ENCODE data around the gene GOLGA6A.
"Not testable (repeated sequence)": the region's sequence is repeated elsewhere in the genome, so short reads cannot be mapped to it uniquely, and the experiment has no call there.

The GOLGA6A gene

GRCh38 chr15:74052271-74053260 is 29.8 kb downstream of the GOLGA6A start:
- H3K9ac ChIP-seq (ENCODE audit: low read length in 2 of 2); H3K27me3 ChIP-seq (ENCODE audit: control insufficient read depth in 1 of 2, insufficient read depth in 2 of 2, low read length in 2 of 2); H3K36me3 ChIP-seq (ENCODE audit: control insufficient read depth in 2 of 2, insufficient read depth in 2 of 2, low read length in 2 of 2); H3K9me3 ChIP-seq (ENCODE audit: control insufficient read depth in 2 of 2, low read length in 2 of 2); H3K4me3 ChIP-seq (ENCODE audit: low read length in 2 of 2): not testable (repeated sequence)
- H3K27ac ChIP-seq (ENCODE audit: low read length), result peak overlapping the region; percentile 75
- peaks cover 49% of the 10 kb centered on the region for H3K4me1 ChIP-seq (ENCODE audit: control insufficient read depth, insufficient read depth, low read length)

- Histone ChIP-seq H3K4me3 (ENCODE audit: low read length in 2 of 2) (peak overlapping the region in 1 of 2 donors; percentile 44), H3K4me1 (ENCODE audit: control insufficient read depth, insufficient read depth, low read length) (peaks cover 53% of the 10 kb centered on the region), H3K27me3 (ENCODE audit: control insufficient read depth in 1 of 2, insufficient read depth in 2 of 2, low read length in 2 of 2) (no peaks in the 10 kb centered on the region), H3K9ac (ENCODE audit: low read length in 2 of 2) (peak overlapping the region in 1 of 2 donors; percentile 26), H3K36me3 (ENCODE audit: control insufficient read depth in 2 of 2, insufficient read depth in 2 of 2, low read length in 2 of 2) (no peaks in the 10 kb centered on the region), H3K9me3 (ENCODE audit: control insufficient read depth in 2 of 2, low read length in 2 of 2) (no peaks in the 10 kb centered on the region), H3K27ac (ENCODE audit: low read length) (peak overlapping the region; percentile 75)
Observed at GRCh38 chr15:74050556-74051234, 31.7 kb downstream of the GOLGA6A start.

GRCh38 chr15:74050127-74050526 is 32.2 kb downstream of the GOLGA6A start:
- peaks cover 53% of the 10 kb centered on the region for H3K4me1 ChIP-seq (ENCODE audit: control insufficient read depth, insufficient read depth, low read length)
- H3K27ac ChIP-seq (ENCODE audit: low read length), result peak overlapping the region; percentile 75
- H3K27me3 ChIP-seq (ENCODE audit: control insufficient read depth in 1 of 2, insufficient read depth in 2 of 2, low read length in 2 of 2), result no peaks in the 10 kb centered on the region
- no peaks in the 10 kb centered on the region for H3K36me3 ChIP-seq (ENCODE audit: control insufficient read depth in 2 of 2, insufficient read depth in 2 of 2, low read length in 2 of 2)
- H3K4me3 ChIP-seq (ENCODE audit: low read length in 2 of 2), result no peak overlapping the region
- no peak overlapping the region for H3K9ac ChIP-seq (ENCODE audit: low read length in 2 of 2)
- no peaks in the 10 kb centered on the region for H3K9me3 ChIP-seq (ENCODE audit: control insufficient read depth in 2 of 2, low read length in 2 of 2)

GRCh38 chr15:74046275-74046674 is 36.1 kb downstream of the GOLGA6A start:
- Histone ChIP-seq H3K4me3 (ENCODE audit: low read length in 2 of 2) (no peak overlapping the region), H3K4me1 (ENCODE audit: control insufficient read depth, insufficient read depth, low read length) (peaks cover 55% of the 10 kb centered on the region), H3K9ac (ENCODE audit: low read length in 2 of 2) (no peak overlapping the region), H3K27me3 (ENCODE audit: control insufficient read depth in 1 of 2, insufficient read depth in 2 of 2, low read length in 2 of 2) (no peaks in the 10 kb centered on the region), H3K27ac (ENCODE audit: low read length) (no peak overlapping the region), H3K36me3 (ENCODE audit: control insufficient read depth in 2 of 2, insufficient read depth in 2 of 2, low read length in 2 of 2) (peaks cover 6 to 14% of the 10 kb centered on the region in 2 donors), H3K9me3 (ENCODE audit: control insufficient read depth in 2 of 2, low read length in 2 of 2) (no peaks in the 10 kb centered on the region)

- no peak overlapping the region for H3K9ac ChIP-seq (ENCODE audit: low read length in 2 of 2)
- no peak overlapping the region for H3K4me3 ChIP-seq (ENCODE audit: low read length in 2 of 2)
- H3K36me3 ChIP-seq (ENCODE audit: control insufficient read depth in 2 of 2, insufficient read depth in 2 of 2, low read length in 2 of 2), result peaks cover 11 to 14% of the 10 kb centered on the region in 2 donors
- peaks cover 55% of the 10 kb centered on the region for H3K4me1 ChIP-seq (ENCODE audit: control insufficient read depth, insufficient read depth, low read length)
- H3K27ac ChIP-seq (ENCODE audit: low read length), result no peak overlapping the region
- no peaks in the 10 kb centered on the region for H3K9me3 ChIP-seq (ENCODE audit: control insufficient read depth in 2 of 2, low read length in 2 of 2)
- H3K27me3 ChIP-seq (ENCODE audit: control insufficient read depth in 1 of 2, insufficient read depth in 2 of 2, low read length in 2 of 2), result no peaks in the 10 kb centered on the region
Observed at GRCh38 chr15:74045636-74046274, 36.6 kb downstream of the GOLGA6A start.

GRCh38 chr15:74045184-74045583 is 37.2 kb downstream of the GOLGA6A start:
- Histone ChIP-seq H3K36me3 (ENCODE audit: control insufficient read depth in 2 of 2, insufficient read depth in 2 of 2, low read length in 2 of 2) (peaks cover 11 to 14% of the 10 kb centered on the region in 2 donors), H3K4me1 (ENCODE audit: control insufficient read depth, insufficient read depth, low read length) (peaks cover 55% of the 10 kb centered on the region)

GRCh38 chr15:74044267-74045110 is 37.9 kb downstream of the GOLGA6A start:
- Histone ChIP-seq H3K4me3 (ENCODE audit: low read length in 2 of 2) (no peak overlapping the region), H3K9me3 (ENCODE audit: control insufficient read depth in 2 of 2, low read length in 2 of 2) (no peaks in the 10 kb centered on the region), H3K4me1 (ENCODE audit: control insufficient read depth, insufficient read depth, low read length) (peaks cover 59% of the 10 kb centered on the region), H3K27me3 (ENCODE audit: control insufficient read depth in 1 of 2, insufficient read depth in 2 of 2, low read length in 2 of 2) (no peaks in the 10 kb centered on the region), H3K9ac (ENCODE audit: low read length in 2 of 2) (no peak overlapping the region), H3K36me3 (ENCODE audit: control insufficient read depth in 2 of 2, insufficient read depth in 2 of 2, low read length in 2 of 2) (peaks cover 14% of the 10 kb centered on the region in 2 donors), H3K27ac (ENCODE audit: low read length) (peak overlapping the region; percentile 11)

More at GRCh38 chr15:74045184-74045583, 37.2 kb downstream of the GOLGA6A start:
- Histone ChIP-seq H3K27me3 (ENCODE audit: control insufficient read depth in 1 of 2, insufficient read depth in 2 of 2, low read length in 2 of 2) (no peaks in the 10 kb centered on the region), H3K27ac (ENCODE audit: low read length) (no peak overlapping the region), H3K9ac (ENCODE audit: low read length in 2 of 2) (no peak overlapping the region), H3K9me3 (ENCODE audit: control insufficient read depth in 2 of 2, low read length in 2 of 2) (no peaks in the 10 kb centered on the region), H3K4me3 (ENCODE audit: low read length in 2 of 2) (no peak overlapping the region)

- peaks cover 66% of the 10 kb centered on the region for H3K4me1 ChIP-seq (ENCODE audit: control insufficient read depth, insufficient read depth, low read length)
- H3K36me3 ChIP-seq (ENCODE audit: control insufficient read depth in 2 of 2, insufficient read depth in 2 of 2, low read length in 2 of 2), result peaks cover 14 to 16% of the 10 kb centered on the region in 2 donors
- H3K27me3 ChIP-seq (ENCODE audit: control insufficient read depth in 1 of 2, insufficient read depth in 2 of 2, low read length in 2 of 2), result no peaks in the 10 kb centered on the region
- no peaks in the 10 kb centered on the region for H3K9me3 ChIP-seq (ENCODE audit: control insufficient read depth in 2 of 2, low read length in 2 of 2)
- H3K4me3 ChIP-seq (ENCODE audit: low read length in 2 of 2), result no peak overlapping the region
- peak overlapping the region; percentile 11 for H3K27ac ChIP-seq (ENCODE audit: low read length)
- H3K9ac ChIP-seq (ENCODE audit: low read length in 2 of 2), result no peak overlapping the region
Observed at GRCh38 chr15:74043425-74044266, 38.7 kb downstream of the GOLGA6A start.

- Histone ChIP-seq H3K4me3 (ENCODE audit: low read length in 2 of 2) (no peak overlapping the region), H3K36me3 (ENCODE audit: control insufficient read depth in 2 of 2, insufficient read depth in 2 of 2, low read length in 2 of 2) (peaks cover 14 to 16% of the 10 kb centered on the region in 2 donors), H3K9ac (ENCODE audit: low read length in 2 of 2) (no peak overlapping the region), H3K27me3 (ENCODE audit: control insufficient read depth in 1 of 2, insufficient read depth in 2 of 2, low read length in 2 of 2) (no peaks in the 10 kb centered on the region), H3K9me3 (ENCODE audit: control insufficient read depth in 2 of 2, low read length in 2 of 2) (no peaks in the 10 kb centered on the region), H3K4me1 (ENCODE audit: control insufficient read depth, insufficient read depth, low read length) (peaks cover 65% of the 10 kb centered on the region), H3K27ac (ENCODE audit: low read length) (no peak overlapping the region)
Observed at GRCh38 chr15:74042603-74043424, 39.5 kb downstream of the GOLGA6A start.

All from stomach smooth muscle (tissue), 2 donors.